CD4-positive, alpha-beta T cell treated with Interferon gamma for 1 hour (primary cell): ENCODE data around the gene KRT81.

Experiments used
- DNase-seq: peaks from one replicate; pipeline ENCODE4 v3.0.0-alpha.2; 2020

Gene KRT81

DNA sequence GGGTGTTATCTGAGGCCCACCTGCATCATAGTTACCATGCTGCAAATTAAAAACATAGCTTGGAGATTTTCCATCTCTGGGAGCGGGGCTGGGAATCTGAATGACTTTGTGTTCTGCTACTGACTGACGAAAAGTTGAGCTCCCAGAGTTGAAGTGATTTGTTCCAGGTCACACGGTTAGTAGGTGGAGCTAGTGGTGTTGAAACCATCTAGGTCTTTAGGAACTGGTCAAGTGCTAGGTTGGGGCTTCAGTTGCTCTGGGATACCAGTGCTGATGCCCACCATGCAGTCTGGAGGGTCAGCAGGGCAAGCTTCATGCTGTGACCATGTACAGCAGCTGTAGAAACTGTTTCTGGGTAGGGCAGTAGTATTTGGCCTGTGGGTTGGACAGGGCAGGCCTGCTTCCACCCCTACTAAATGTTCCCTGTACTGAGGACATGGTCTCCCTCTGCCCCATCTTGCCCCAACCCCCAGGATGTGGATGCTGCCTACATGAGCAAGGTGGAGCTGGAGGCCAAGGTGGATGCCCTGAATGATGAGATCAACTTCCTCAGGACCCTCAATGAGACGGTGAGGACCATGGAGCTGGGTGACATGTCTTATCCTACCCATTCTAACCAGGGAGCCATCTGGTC lies 53.0 kb downstream of the KRT81 start:
- no peak for DNase-seq

DNA sequence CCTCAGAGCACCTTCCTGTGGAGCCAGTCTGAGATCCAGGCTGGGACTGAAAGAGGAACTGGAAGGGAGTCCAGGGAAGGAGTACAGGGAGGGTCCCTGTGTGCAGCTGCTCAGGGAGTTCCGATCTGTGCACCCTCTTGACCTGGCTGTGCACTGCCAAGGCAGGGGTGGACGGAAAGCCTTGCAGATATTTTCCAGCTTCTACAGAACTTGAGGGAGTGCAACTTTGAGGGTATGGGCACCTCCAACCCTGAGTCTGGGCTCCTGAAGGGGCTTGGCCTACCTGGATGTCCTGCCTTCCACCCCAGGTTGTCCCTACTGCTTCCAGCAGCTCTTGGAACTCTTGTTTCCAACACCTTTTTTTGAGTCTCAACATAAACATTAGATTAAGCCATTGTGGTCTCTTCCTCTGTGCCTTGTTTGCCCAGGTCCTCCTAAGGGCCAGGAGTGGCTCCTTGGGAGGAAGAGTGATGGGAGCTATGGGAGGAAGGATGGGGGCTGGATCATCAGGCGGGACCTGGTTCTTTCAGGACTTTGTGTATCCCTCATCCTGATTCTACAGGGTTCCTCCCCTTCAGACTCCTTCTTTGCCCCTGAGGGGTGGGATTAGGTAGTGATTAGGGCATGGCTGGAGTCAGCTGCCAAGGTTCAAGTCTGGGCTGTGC lies 54.8 kb downstream of the KRT81 start:
- DNase-seq, result no peak
